HG03460 (cell line): ENCODE data around the gene CALML4.

Experiments
- ATAC-seq: cut with Tn5 transposase; IDR thresholded peaks from one replicate; pipeline ENCODE4 v1.9.1; 2021; ENCODE audit not compliant: unreplicated experiment

CALML4 gene

DNA sequence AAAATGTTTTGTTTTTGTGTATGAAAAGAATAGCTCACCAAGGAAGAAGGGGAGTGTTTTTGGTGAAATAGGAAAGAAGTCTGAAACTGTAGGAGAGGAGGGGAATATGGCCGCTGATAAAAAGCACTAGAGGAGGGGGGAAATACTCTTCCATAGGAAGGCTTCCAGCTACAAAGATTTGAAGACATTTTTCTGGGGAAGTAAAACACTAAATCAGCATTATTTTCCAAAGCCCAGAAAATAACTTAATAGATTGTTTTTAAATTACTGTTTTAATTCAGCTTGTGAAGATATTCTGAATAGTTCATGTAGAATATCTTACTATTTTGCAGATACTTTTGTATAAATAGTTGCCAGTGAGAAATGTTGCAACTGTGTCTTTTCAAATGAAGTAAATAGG, 54.9 kb downstream of the CALML4 start:
- no peak for ATAC-seq

DNA sequence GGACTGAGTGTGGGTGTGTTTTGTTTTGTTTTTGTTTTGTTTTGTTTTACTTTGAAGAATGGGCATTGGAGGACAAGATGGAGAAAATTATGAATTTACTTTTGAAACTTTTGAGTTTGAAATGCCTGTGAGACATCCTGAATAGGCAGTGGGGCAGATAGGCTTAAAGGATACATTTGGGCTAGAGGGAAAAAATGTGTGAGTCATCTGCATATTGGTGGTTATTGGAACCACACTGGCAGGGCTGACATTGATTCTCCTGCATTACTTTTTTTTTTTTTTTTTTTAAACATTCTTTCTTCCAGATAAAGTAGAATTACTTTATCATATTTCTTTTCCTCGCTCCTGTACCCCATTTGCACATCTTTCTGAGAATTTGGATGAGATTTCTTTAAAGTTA, 56.1 kb downstream of the CALML4 start:
- ATAC-seq = no peak

DNA sequence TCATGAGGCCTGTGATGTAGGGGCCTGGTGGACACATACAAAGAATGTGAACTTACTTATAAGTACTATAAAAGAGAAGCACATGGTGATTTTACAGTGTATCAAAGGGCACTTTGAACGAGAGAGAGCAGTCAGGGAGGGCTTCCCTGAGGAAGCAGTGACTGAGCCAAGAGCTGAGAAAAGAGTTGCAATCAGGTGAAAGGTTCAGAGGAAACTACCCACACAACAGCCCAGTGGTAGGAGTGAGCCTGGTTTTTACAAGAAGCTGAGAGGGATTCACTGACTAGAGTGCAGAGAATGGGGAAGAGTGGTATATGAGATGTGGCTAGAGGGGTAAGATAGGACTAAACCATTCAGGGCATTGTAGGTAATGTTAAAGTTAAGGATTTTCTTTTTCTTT, 57.1 kb downstream of the CALML4 start:
- ATAC-seq = no peak

DNA sequence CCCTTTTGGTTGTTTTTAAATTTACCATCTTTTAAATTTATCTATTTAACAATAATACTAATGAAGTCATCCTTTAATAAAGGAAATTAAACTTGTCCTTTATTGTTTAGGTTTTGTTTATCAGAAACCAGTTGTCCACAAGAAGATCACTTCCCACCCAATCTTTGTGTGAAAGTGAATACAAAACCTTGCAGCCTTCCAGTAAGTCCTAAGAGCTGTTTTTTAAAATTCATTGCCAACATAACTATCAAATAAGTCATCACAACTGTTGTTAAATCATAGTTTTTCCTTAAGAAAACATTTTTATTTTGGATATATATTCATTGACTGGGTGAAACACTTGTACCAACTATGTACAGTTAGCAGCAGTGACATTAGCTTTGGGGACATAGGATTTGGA, 59.4 kb downstream of the CALML4 start:
- ATAC-seq = no peak

DNA sequence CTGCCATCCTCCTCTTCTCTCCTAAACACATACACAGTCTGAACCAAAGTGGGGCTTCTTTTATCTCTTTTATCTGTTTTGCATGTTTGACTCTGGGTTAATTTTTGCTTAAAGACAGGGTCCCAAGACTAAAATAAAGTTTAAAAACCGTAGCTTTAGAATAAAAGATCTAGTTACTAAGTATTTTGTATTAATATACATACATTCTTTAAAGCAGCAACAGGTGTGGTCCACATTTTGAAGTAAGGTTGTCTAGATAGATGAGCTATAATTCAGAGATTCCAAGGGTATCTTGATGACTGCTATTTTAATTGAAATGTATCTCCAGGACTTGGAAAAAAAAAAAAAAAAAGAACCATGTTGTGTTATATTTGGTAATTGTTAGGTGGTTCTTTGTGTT, 61.3 kb downstream of the CALML4 start:
- ATAC-seq = no peak

DNA sequence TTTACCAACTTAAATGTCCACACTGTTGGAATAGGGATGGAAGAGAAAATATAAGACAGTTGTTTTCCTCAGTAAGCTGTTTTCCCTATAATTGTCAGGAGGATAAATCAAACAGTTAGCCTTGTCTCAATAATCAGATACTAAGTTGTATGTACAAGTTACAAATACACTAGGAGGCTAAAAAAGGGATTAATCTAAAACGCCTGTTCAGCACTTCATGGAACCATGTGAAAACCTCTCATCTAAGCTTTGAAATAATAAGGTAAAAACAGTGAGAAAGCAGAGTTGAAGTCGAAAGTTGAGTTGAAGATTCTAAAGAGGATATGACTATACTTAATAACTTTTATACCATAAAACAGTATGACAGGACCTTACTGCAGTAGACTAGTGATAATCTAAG, 62.0 kb downstream of the CALML4 start:
- ATAC-seq = no peak
